PC-3 (cell line): ENCODE results near the gene HIBCH. TPM values are rescaled to one million over a fixed set of nuclear protein-coding genes. Genes with fewer than 3 reads are reported as not detected.

Experiments used
- ATAC-seq: fragments of 200-7000 bp; cut with Tn5 transposase; 2 replicates; pipeline ENCODE4 v1.9.1; 2020; ENCODE audit warnings: mild to moderate bottlenecking, moderate library complexity
- BruUV-seq: library from RNA; stranded (reverse); fragments of 400-500 nt; replicated peaks from 2 replicates; lab custom pipeline; 2021; lab: Mats Ljungman, UMichigan
- CTCF ChIA-PET: fragments of 300-600 bp; sonication (Branson Sonifier 250); formaldehyde crosslinking; loops from one replicate; lab custom pipeline; 2022; ENCODE audit warnings: antibody characterized with exemption; lab: Charles Lee
- POLR2A ChIA-PET: fragments of 300-600 bp; sonication (Branson Sonifier 250); formaldehyde crosslinking; loops from one replicate; lab custom pipeline; 2022; ENCODE audit warnings: antibody characterized with exemption; ENCODE audit not compliant: unreplicated experiment; lab: Charles Lee
- DNase-seq: peaks from one replicate; pipeline ENCODE4 v3.0.0-alpha.2; 2015
- H2AFZ ChIP-seq: fragments of 300-600 bp; sonication (generic); 2 replicates; pipeline ENCODE4 v1.6.0; 2016; ENCODE audit warnings: antibody characterized with exemption, low read length
- H3F3A ChIP-seq: fragments of 300-600 bp; sonication (generic); one replicate; pipeline ENCODE4 v1.6.0; 2017; ENCODE audit warnings: antibody characterized with exemption, low read length, control low read depth, mild to moderate bottlenecking; ENCODE audit not compliant: unreplicated experiment
- H3K27ac ChIP-seq: fragments of 300-600 bp; sonication (generic); 2 replicates; pipeline ENCODE4 v1.5.1; 2016; ENCODE audit warnings: mild to moderate bottlenecking, low read length
- H3K27me3 ChIP-seq: fragments of 300-600 bp; sonication (generic); 2 replicates; pipeline ENCODE4 v1.6.1; 2016; ENCODE audit warnings: low read length, mixed read lengths
- H3K36me3 ChIP-seq: fragments of 300-600 bp; sonication (generic); 2 replicates; pipeline ENCODE4 v1.6.1; 2016; ENCODE audit warnings: low read depth, mixed run types, low read length, mixed read lengths
- H3K4me1 ChIP-seq: fragments of 300-600 bp; sonication (generic); 2 replicates; pipeline ENCODE4 v1.5.1; 2016; ENCODE audit warnings: low read length; ENCODE audit not compliant: insufficient read depth
- H3K4me2 ChIP-seq: fragments of 300-600 bp; sonication (generic); 2 replicates; pipeline ENCODE4 v1.6.0; 2016; ENCODE audit warnings: low read length
- H3K4me3 ChIP-seq: fragments of 300-600 bp; sonication (generic); 2 replicates; pipeline ENCODE4 v1.5.1; 2016; ENCODE audit warnings: mild to moderate bottlenecking, low read length, mixed read lengths
- H3K79me2 ChIP-seq: fragments of 300-600 bp; sonication (generic); 2 replicates; pipeline ENCODE4 v1.6.1; 2017; ENCODE audit warnings: low read length, mixed read lengths
- H3K9ac ChIP-seq: fragments of 300-600 bp; sonication (generic); 2 replicates; pipeline ENCODE4 v1.6.0; 2016; ENCODE audit warnings: mild to moderate bottlenecking, low read length
- H3K9me2 ChIP-seq: fragments of 300-600 bp; sonication (generic); replicated peaks from 2 replicates; pipeline ENCODE4 v1.6.1; 2016; ENCODE audit warnings: mixed run types, low read length, mixed read lengths
- H3K9me3 ChIP-seq: fragments of 300-600 bp; sonication (generic); 2 replicates; pipeline ENCODE4 v1.6.1; 2016; ENCODE audit warnings: low read length, mixed read lengths
- H4K20me1 ChIP-seq: fragments of 300-600 bp; sonication (generic); 2 replicates; pipeline ENCODE4 v1.6.1; 2016; ENCODE audit warnings: low read length, mixed read lengths
- EZH2 ChIP-seq: fragments of 300-600 bp; sonication (generic); IDR thresholded peaks from one replicate; pipeline ENCODE4 v1.6.1; 2017; ENCODE audit warnings: antibody characterized with exemption, mild to moderate bottlenecking, low read length; ENCODE audit not compliant: unreplicated experiment
- EZH2phosphoT487 ChIP-seq: fragments of 300-600 bp; sonication (generic); IDR thresholded peaks from 2 replicates; pipeline ENCODE4 v1.6.1; 2018; ENCODE audit warnings: mild to moderate bottlenecking, antibody characterized with exemption, low read length, borderline replicate concordance
- intact Hi-C: fragments of 100-400 bp; cut with micrococcal nuclease; formaldehyde crosslinking; loops from 2 replicates; pipeline ENCODE4 v1.9.0; 2023
- total RNA-seq: library from RNA; depleted of rRNA; stranded (reverse); fragments of >200 nt; gene quantifications from 2 replicates; pipeline ENCODE4 v1.2.3, GENCODE V29; 2014
- TF ChIP-seq, protein P1 (sequence below): fragments of 300-600 bp; sonication (generic); conservative IDR thresholded peaks from 2 replicates; pipeline ENCODE4 v1.5.1; 2017; ENCODE audit warnings: antibody characterized with exemption, low read depth, mild to moderate bottlenecking, low read length

The HIBCH gene
- total RNA-seq, 1 experiment from 2014 or later, result 12.0 TPM

DNA sequence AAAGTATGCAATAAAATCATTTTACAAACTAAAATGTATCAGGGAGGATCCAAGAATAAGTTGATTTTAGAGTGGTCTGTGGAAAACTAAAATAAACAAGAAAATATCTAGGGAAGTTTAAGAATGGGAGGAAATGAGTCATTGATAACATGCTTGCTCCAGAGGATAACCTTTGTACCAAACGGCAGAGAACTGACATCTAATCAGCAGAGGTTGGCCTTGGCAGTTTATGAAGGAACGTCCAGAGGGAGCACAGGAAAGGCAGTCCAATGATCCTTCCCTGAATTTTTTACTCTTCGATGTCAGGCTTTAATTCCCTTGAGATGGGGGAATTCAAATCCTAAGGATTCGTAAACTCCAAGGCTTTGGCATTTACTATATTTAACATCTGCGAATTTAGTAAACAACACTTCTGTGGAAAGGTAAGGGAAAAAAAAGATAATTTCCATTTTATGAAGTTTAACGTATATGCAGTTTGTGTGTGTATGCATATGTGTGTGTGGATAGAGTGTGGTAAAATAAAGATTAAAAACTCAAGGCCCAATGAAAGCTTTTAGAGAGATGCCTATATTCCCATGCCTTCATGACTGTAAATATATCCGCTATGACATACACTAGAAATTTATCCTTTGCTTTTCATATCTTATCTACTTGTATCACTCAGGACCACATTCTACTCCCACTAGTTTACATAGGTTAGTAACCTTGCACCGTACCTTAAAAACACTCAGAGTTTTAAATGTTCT lies 15.0 kb upstream of the HIBCH start:
- no peak for ATAC-seq
- no peaks in the 10 kb centered on the region for H3K36me3 ChIP-seq
- TF ChIP-seq, protein P1, sequence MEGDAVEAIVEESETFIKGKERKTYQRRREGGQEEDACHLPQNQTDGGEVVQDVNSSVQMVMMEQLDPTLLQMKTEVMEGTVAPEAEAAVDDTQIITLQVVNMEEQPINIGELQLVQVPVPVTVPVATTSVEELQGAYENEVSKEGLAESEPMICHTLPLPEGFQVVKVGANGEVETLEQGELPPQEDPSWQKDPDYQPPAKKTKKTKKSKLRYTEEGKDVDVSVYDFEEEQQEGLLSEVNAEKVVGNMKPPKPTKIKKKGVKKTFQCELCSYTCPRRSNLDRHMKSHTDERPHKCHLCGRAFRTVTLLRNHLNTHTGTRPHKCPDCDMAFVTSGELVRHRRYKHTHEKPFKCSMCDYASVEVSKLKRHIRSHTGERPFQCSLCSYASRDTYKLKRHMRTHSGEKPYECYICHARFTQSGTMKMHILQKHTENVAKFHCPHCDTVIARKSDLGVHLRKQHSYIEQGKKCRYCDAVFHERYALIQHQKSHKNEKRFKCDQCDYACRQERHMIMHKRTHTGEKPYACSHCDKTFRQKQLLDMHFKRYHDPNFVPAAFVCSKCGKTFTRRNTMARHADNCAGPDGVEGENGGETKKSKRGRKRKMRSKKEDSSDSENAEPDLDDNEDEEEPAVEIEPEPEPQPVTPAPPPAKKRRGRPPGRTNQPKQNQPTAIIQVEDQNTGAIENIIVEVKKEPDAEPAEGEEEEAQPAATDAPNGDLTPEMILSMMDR, result no peak
- no peak for TF ChIP-seq EZH2
- TF ChIP-seq EZH2phosphoT487, result no peak
- no peaks in the 10 kb centered on the region for H3K9me2 ChIP-seq
- no peaks in the 10 kb centered on the region for H3F3A ChIP-seq
- no peak for DNase-seq
- BruUV-seq, result no TSS peak
- no peaks in the 10 kb centered on the region for H3K27me3 ChIP-seq
- no peaks in the 10 kb centered on the region for H4K20me1 ChIP-seq
- H3K4me2 ChIP-seq, result no peak overlapping the region
- H3K9me3 ChIP-seq, result no peaks in the 10 kb centered on the region
- no peak overlapping the region for H3K9ac ChIP-seq
- no peak overlapping the region for H3K4me3 ChIP-seq
- H3K27ac ChIP-seq, result no peak overlapping the region
- H3K4me1 ChIP-seq, result no peaks in the 10 kb centered on the region
- ChIA-PET CTCF (no interaction called here), POLR2A (no interaction called here)
- intact Hi-C loops, result no loop called here
- no peaks in the 10 kb centered on the region for H3K79me2 ChIP-seq
- H2AFZ ChIP-seq, result no peak overlapping the region

DNA sequence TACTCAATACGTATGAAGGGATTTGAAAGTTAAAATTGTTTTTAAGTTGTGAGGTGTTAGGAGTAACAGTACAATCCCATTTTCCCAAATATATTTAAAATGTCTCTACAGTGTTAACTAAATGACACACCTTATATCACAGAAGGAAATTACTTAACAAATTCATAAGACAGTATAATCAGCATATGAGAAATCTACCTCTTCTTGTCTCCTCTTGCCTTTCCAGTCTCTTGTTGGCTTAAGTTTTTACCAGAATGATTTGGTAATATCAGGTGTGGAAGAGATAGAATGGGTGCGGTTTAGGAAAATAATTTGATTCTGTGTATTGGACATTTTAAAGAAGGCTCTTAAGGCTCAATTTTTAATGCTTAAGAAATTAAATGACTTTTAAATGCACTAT lies 14.3 kb upstream of the HIBCH start:
- Histone ChIP-seq H3K4me3 (no peak overlapping the region), H3K9ac (no peak overlapping the region), H3K9me2 (no peaks in the 10 kb centered on the region), H2AFZ (no peak overlapping the region), H3K27me3 (no peaks in the 10 kb centered on the region), H3F3A (no peaks in the 10 kb centered on the region), H3K79me2 (no peaks in the 10 kb centered on the region), H3K4me2 (no peak overlapping the region), H4K20me1 (no peaks in the 10 kb centered on the region), H3K36me3 (no peaks in the 10 kb centered on the region), H3K27ac (no peak overlapping the region), H3K4me1 (no peaks in the 10 kb centered on the region), H3K9me3 (no peaks in the 10 kb centered on the region)
- BruUV-seq, result no TSS peak
- ATAC-seq (no peak), DNase-seq (no peak)
- intact Hi-C loops, result no loop called here
- ChIA-PET CTCF (no interaction called here), POLR2A (no interaction called here)
- TF ChIP-seq, protein P1, result no peak
- TF ChIP-seq EZH2phosphoT487 (no peak), EZH2 (no peak)

GRCh38 chr2:190333395-190333794 lies 13.8 kb upstream of the HIBCH start:
- no TSS peak for BruUV-seq
- H3K9me2 ChIP-seq, result no peaks in the 10 kb centered on the region
- ChIA-PET POLR2A (no interaction called here), CTCF (no interaction called here)
- intact Hi-C loops, result no loop called here
- no peaks in the 10 kb centered on the region for H3K27me3 ChIP-seq
- DNase-seq, result no peak
- no peak overlapping the region for H3K4me3 ChIP-seq
- no peaks in the 10 kb centered on the region for H3K9me3 ChIP-seq
- TF ChIP-seq EZH2, result no peak
- H3K9ac ChIP-seq, result no peak overlapping the region
- no peak overlapping the region for H3K4me2 ChIP-seq
- no peaks in the 10 kb centered on the region for H3K79me2 ChIP-seq
- H3K36me3 ChIP-seq, result no peaks in the 10 kb centered on the region
- no peak for ATAC-seq
- no peaks in the 10 kb centered on the region for H3F3A ChIP-seq
- no peaks in the 10 kb centered on the region for H4K20me1 ChIP-seq
- H3K4me1 ChIP-seq, result no peaks in the 10 kb centered on the region
- H2AFZ ChIP-seq, result no peak overlapping the region
- H3K27ac ChIP-seq, result no peak overlapping the region
